ENCODE results near the gene PHACTR2. TPM values are rescaled to one million over a fixed set of nuclear protein-coding genes. Genes with fewer than 3 reads are reported as not detected.

PHACTR2 gene
- total and polyA plus RNA-seq, 2 of the 13 experiments (the other 11 are each of a cell fraction or from before 2014, with no cell fraction given) = 11.3 to 28.2 TPM

- TF ChIP-seq ZNF138 (CRISPR knock-in tag; IDR thresholded peaks at IDR 0.05; ENCODE audit: low read depth) (no peak), ZNF770 (CRISPR knock-in tag; IDR thresholded peaks at IDR 0.05) (peak; percentile 36; the same call in 1 of the 2 replicates), MTF1 (CRISPR knock-in tag; IDR thresholded peaks at IDR 0.05) (no peak), ZNF615 (CRISPR knock-in tag; IDR thresholded peaks at IDR 0.05; ENCODE audit: borderline replicate concordance) (0 out of 2 replicates have a peak, but pooled peaks have one; percentile 38), HNRNPUL1 (IDR thresholded peaks at IDR 0.05; ENCODE audit: low read depth, low read length) (no peak), ZMYM4 (CRISPR knock-in tag; IDR thresholded peaks at IDR 0.05) (0 out of 2 replicates have a peak, but pooled peaks have one; percentile 31), SOX13 (IDR thresholded peaks at IDR 0.05) (no peak), SOX13 (CRISPR knock-in tag; conservative IDR thresholded peaks at IDR 0.05 in 1 of 2, IDR thresholded peaks at IDR 0.05 in 1 of 2) (0 out of 4 replicates have a peak, but pooled peaks of 1 of the 2 experiments have one; percentile 14), TAF1 (CRISPR knock-in tag; IDR thresholded peaks at IDR 0.05) (no peak; the same call in 1 of the 2 replicates), SALL1 (CRISPR knock-in tag; IDR thresholded peaks at IDR 0.05) (peak; percentile 55), ARNT2 (CRISPR knock-in tag; IDR thresholded peaks at IDR 0.05; ENCODE audit: low read depth) (no peak)
Observed at GRCh38 chr6:143746202-143747119, 68.7 kb downstream of the PHACTR2 start (continued).

Measured in HepG2 (cell line).